Measurements from ENCODE around the gene FOXD4L1.
"Not testable (repeated sequence)": the region's sequence is repeated elsewhere in the genome, so short reads cannot be mapped to it uniquely, and the experiment has no call there.

The FOXD4L1 gene

GRCh38 chr2:113521492-113521891, 23.0 kb downstream of the FOXD4L1 start:
- not testable (repeated sequence) for DNase-seq (ENCODE audit: low read depth in 1 of 2, low spot score in 1 of 2)

- DNase-seq (ENCODE audit: low read depth in 1 of 2, low spot score in 1 of 2), result not testable (repeated sequence)
Observed at GRCh38 chr2:113524986-113525385, 26.5 kb downstream of the FOXD4L1 start.

GRCh38 chr2:113527350-113528045, 29.0 kb downstream of the FOXD4L1 start:
- not testable (repeated sequence) for DNase-seq (ENCODE audit: low read depth in 1 of 2, low spot score in 1 of 2)

DNA sequence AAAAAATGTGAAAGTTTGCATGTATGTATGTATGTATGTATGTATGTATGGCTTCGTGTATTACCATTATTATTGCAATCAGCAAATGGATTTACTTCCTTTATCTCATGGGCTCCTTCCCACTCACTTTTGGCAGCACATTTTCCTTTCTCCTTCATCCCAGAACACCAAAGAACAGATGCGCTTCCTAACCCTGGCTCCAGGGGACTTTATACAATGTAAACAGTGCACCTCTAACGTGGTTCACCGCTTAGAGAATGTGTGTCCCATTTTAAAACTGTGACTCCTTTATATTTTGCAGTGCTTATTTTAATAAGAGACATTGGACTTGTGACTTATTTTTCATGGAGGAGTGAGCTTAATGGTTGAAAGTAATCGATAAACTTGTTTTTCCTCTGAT, 29.7 kb downstream of the FOXD4L1 start:
- DNase-seq (ENCODE audit: low read depth in 1 of 2, low spot score in 1 of 2), result not testable (repeated sequence)

DNA sequence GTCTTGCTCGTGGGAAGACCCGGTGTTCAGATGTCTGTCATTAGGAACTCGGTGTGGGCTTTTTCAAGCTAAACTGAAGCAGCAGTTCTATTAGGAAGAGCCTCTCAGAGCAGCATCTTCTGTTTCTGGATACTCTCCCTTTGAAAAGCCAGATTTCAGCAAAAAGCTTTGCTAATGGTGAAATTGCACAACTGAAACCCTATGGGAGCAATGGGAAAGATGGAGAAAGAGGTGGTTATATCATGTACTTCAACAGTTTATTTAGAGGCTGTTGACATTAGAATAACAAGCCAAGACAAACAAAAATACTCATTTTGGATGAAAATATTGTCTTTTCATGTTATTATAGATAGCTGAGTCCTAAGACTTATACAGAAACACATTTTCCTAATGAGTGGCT, 30.4 kb downstream of the FOXD4L1 start:
- DNase-seq (ENCODE audit: low read depth in 1 of 2, low spot score in 1 of 2), result not testable (repeated sequence)

- DNase-seq (ENCODE audit: low read depth in 1 of 2, low spot score in 1 of 2), result not testable (repeated sequence)
Observed at GRCh38 chr2:113532991-113533390, 34.5 kb downstream of the FOXD4L1 start.

DNA sequence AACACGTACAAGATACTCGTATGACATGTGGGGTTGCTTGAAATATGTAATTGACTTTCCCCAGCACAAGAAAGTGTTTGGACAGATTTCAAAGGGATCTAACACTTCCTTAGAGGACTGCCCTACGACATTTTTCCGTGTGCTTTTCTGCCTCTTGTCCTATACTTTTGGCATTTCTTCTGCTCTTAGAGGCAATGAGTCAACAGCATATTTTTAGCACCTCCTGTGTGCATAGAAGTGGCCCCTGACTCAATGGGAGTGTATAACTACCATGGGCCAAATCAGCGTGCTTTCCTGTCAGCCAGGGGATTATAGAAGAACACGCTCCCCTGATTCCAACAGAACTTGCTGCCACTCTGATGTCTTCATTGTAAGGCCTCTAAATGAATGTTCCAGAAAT, 38.1 kb downstream of the FOXD4L1 start:
- not testable (repeated sequence) for DNase-seq (ENCODE audit: low read depth in 1 of 2, low spot score in 1 of 2)

- not testable (repeated sequence) for DNase-seq (ENCODE audit: low read depth in 1 of 2, low spot score in 1 of 2)
Observed at GRCh38 chr2:113540834-113541203, 42.4 kb downstream of the FOXD4L1 start.

GRCh38 chr2:113541204-113541975, 42.9 kb downstream of the FOXD4L1 start:
- DNase-seq (ENCODE audit: low read depth in 1 of 2, low spot score in 1 of 2), result not testable (repeated sequence)

DNA sequence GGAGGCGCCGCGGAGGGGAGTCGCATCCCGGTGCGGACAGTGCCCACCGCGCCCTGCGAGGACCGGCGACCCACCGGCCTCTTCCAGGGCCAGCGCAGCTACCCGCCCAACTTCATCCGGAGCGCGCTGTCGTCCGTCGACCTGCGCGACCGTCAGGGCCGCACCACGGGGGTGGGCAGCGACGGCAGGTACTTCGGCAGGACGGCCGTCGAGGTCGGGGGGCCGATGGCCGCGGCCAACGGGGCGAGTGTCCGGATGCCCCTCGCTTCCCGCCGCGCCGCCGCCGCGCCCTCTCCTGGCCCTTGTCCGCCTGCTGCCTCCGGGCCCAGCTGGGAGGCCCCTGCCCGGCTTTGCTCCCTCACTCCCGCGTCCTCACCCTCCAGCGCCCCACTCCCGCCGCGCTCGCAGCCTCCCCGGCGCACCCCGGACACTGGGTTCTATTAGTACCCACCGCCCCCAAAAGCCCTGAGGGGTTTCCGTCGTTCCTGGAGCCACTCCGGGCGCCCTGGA, 43.6 kb downstream of the FOXD4L1 start:
- DNase-seq (ENCODE audit: low read depth in 1 of 2, low spot score in 1 of 2), result not testable (repeated sequence)

DNA sequence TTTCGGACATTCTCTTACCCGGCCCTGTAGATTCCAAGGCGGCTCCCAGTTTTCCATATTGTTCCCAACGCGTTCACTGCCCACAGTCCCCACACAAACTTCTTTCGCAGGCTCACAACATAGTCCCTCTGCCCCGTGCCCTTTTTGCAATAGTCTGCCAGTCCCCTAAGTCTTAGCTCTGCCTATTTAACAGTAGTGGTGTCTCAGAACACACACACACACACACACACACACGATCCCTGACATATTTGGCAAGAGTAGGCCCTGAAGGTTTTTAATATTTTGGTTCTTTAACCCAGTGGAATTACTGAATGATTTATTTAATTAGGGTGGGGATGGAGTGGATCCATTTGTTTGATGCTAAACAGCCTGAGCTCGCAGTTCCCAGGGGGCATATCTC, 44.1 kb downstream of the FOXD4L1 start:
- DNase-seq (ENCODE audit: low read depth in 1 of 2, low spot score in 1 of 2), result not testable (repeated sequence)
